ENCODE data around the gene TBC1D22A.
"Not testable (repeated sequence)": the region's sequence is repeated elsewhere in the genome, so short reads cannot be mapped to it uniquely, and the experiment has no call there.

TBC1D22A gene

DNA sequence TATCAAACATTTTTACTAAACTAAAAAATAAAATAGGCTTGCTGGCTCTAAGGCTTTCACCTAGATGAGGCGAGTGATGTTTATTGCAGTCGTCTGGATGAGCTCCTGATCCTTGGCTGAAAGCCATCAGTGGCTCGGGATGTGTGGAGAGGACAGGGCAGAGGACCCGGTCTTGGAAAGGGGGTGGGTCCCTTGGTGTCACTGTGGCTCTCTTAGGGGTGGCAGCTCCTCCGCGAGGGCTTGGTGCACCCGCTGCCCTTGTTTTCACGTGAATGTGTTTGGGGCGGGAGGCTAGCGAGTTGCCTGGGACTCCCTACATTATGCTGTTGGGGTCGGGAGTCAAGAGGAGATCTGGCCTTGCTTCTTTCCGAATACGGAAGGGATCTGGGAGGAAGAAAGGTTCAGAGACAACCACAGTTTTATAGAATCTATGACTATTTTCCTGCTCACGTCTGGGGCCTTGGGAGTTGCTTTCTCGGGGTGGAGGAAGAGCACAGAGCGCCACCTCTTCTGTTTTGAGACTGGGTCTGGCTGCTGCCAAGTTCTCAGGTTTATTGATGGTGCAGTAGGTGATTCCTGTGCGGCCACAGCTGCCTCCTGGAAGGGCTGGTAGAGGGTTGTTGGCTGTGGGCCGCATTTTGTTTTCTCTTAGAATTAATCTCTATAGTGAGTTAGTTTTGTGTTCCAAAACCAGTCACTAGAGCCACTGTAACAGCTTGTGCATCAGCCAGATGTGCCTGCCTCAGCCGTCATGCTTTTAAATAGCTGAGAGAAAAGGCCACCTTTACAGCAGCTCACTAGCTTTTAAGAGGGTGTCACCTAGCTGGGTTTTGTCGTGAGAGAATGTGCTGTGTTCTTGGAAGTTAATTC lies 12.8 kb downstream of the TBC1D22A start:
- no peak for DNase-seq

DNA sequence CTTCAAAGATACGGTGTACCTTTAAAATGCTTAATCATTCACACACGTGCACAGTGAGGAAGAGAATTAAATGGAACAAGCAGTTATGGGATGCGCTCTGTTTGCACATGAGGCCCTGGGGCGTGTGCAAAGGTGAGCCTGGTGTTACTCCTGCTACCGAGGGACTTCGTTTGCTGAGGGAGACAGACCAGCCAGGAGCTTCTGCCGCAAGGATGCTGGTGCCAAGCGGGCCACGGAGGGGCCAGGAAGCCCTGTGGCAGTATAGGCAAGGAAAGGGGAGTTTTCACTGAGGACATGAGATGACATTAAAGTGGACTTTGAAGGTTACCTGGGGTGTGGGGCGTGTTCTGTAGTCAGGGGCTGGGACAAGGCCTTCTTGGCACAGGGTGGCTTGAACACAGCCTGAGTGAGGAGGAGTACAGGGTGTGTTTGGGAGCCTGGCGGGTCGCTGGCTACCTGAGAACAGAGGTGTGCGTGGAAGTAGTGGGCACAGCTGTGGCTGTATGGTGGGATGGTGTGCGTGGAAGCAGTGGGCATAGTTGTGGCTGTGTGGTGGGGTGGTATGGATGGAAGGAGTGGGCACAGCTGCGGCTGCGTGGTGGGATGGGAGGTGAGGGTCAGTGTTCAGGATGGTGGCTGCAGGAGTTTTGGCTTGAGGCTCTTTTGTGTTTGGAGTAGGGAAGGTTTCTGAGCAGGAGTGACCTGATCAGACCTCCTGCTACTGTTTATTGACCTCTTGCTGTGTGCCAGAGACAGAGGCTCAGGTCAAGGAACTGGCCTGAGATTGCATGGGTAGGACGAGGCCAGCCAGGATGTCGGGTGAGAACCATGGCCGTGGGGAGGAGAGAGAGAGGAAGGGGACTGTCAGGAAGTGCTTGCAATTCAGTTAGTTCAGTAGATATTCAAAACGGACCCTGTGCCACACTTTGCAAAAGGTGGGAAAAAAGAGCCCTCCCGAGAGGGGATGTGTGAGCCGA lies 13.7 kb downstream of the TBC1D22A start:
- no peak for DNase-seq

DNA sequence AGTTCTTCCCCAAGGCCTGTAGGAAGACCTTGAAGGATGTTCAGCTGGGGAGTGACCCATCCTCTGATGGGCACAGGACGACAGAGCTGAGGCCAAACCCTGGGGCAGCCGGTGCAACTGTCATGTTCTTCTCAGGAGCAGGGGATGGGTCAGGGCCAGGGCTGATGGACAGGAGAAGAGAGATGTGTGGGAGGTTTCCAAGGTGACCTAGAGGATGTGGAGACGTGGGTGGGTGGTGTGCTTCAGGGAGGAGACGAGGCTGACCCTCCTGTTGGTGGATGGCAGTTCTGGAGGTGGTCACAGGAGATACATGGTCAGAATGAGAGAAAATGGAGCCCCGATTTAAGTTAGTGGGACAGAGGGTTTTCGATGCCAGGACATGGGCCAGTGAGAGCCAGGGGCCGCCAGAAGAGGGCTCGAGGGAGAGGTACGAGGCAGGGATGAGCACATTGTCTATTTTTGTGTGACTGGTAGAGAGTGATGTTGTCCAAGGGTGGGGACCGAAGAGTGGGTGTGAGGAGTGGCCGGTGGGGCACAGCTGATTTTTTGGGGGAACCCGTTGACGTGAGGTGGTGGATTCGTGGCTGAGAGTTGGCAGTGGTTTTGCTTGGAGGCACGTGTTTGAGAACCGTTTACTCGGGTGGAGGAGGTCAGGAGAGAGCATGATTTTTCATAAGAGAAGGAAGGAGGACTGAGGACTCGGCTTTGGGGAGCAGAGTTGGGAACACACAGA lies 14.6 kb downstream of the TBC1D22A start:
- no peak for DNase-seq

DNA sequence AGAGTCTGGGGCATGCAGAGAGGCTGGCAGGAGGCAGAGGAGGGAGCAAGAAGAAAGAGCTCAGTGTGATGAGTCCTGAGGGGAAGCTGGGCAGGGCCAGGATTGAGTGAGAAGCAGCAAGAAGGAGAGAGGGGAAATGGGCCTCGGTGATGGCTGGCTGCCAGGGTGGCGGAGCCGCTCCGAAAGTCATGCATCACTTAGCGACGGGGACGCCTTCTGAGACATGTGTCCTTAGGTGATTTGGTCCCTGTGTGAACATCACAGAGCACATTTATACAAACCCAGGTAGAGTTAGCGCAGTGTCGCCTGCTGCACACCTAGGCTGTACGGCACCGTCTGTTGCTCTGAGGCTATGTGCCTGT lies 15.1 kb downstream of the TBC1D22A start:
- no peak for DNase-seq

DNA sequence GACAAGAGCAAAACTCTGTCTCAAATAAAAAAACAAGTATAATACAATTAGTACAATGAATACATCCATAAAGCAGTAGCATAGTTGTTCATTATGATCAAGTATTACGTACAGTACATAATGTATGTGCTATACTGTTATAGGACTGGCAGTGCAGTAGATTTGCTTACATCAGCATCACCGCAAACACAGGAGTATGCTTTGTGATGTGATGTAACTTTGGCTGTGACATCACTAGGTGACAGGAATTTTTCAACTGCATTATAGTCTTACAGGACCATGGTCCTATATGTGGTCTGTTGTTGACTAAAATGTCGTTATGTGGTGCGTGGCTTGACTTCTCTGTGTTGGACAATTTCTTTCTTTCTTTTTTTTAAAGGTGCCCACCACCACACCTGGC lies 16.6 kb downstream of the TBC1D22A start:
- DNase-seq, result no peak

DNA sequence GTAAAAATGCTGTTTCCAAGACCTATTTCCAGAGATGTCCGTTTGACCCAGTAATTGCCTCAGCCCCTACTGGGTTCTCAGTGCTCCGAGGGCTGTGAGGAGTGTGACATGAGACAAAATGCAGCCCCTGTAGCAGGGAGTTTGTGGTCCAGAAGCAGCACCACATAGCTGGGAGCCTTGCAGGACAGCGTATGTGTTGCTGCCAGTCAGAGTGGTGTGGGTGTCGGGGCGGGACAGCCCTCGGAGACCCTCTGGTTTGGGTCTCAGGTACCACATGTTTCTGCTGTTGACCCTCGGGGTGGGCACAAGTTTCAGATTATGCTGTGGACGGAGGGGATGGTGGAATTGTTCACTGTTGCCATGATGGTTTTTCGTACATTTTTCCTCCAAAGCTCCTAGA lies 17.2 kb downstream of the TBC1D22A start:
- no peak for DNase-seq

DNA sequence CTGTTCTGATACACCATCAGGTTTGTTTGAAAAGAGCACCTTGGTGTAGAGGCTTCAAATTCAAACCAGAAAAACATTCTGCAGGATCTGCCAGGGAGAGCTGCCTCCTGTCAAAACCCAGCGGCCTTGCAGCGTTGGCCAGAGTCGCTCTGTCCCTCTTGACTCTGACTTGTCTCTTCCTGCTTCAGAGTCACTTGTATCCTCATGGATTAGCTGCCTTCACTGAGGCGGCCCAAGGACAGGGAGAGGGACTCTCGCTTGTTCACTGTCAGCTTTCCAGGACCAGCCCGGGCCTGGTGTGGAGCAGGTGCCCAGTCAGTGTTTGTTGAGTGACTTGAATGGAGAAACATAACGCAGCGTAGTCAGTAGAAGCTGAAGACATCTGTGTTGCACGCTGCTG lies 18.0 kb downstream of the TBC1D22A start:
- no peak for DNase-seq

DNA sequence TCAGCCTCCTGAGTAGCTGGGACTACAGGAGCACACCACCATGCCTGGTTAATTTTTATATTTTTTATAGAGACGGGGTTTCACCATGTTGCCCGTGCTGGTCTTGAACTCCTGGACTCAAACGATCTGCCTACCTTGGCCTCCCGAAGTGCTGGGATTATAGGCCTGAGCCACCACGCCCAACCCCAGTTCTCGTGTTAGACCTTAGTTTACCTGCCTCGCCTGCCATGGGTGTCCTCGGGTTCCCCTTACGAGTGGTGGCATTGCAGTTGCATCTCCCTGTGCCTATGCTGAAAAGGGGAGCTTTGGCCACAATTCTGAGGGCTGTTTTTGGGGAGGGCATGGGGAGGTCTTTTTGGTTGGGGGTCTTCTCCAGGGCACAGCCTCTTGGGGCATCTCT lies 18.8 kb downstream of the TBC1D22A start:
- DNase-seq, result no peak

DNA sequence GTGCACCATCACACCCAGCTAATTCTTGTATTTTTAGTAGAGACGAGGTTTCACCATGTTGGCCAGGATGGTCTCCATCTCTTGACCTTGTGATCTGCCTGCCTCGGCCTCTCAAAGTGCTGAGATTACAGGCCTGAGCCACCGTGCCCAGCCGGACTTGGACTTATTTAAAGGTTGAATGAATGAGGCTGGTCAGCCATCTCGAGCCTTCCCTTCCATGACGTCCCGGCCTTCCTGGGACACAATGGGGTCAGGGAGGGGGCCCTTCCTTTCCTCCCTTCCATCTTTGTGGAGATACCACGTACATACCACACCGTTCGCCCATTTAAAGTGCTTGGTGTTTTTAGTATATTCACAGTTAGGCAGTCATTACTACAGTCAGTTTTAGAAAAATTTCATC lies 19.8 kb downstream of the TBC1D22A start:
- not testable (repeated sequence) for DNase-seq

DNA sequence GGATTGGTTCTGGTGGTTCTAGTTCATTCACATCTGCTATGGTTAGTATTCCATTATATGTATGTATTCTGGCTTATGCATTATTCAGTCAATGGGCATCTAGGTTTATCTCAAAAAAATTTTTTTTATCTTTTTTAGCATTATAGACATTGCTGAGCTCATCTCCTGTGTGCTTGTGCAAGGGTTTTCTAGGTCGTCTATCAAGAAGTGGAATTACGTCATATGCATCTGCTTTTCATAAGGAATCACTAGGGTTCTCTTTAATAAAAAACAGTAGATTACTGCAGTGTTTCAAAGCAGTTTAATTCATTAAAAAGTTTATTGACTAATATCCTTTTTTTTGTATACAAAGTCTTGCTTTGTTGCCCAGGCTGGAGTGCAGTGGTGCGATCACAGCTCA lies 21.3 kb downstream of the TBC1D22A start:
- DNase-seq, result no peak

DNA sequence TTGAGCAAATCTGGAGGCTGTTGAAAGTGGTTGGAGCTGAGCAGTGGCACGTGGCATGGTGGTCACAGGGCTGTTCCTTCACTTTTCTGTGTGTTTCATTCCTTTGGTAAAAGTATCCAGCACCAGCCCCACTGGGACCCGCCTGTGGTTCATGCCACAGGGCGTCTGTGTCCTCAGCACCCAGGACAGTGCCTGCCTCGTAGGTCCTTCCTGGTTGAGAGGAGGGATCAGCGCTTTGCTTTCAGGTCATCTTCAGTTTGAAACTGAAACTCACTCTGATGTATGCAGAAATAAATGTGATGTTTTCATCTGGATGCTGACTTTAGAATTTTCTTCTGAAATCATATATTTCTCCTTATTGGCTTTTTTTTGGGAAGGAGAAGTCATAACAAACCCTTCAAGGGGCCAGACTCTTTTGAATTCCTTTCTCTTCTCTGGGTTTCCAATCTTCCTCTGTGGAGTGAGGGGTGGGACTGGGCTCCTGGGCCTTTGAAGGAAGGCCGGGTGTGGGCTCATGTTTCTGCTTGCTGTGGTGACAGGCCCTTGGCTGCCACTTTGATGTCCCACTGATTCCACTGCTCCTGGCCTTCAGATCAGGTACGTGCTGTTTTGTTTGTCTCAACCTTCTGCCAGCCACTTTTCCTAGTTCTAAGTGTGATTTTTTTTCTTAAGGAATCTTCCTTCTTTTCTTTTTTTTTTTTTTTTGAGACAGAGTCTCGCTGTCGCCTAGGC lies 26.2 kb downstream of the TBC1D22A start:
- no peak for DNase-seq

DNA sequence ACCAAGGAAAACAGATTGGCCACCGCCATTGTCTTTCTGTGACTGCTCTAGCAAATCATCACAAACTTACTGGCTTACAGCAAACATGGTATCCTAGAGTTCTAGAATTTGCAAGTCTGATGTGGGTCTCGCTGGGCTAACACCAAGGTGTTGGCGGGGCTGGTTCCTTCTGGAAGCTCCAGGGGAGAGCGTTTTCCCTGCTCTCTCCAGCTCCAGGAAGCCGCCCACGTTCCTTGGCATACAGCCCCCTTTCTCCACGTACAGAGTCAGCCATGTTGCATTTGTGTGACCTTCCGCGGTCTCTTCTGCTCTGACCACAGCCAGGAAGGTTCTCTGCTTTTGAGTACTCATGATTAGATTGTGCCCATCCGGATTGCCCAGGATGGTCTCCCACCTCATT lies 27.5 kb downstream of the TBC1D22A start:
- no peak for DNase-seq

DNA sequence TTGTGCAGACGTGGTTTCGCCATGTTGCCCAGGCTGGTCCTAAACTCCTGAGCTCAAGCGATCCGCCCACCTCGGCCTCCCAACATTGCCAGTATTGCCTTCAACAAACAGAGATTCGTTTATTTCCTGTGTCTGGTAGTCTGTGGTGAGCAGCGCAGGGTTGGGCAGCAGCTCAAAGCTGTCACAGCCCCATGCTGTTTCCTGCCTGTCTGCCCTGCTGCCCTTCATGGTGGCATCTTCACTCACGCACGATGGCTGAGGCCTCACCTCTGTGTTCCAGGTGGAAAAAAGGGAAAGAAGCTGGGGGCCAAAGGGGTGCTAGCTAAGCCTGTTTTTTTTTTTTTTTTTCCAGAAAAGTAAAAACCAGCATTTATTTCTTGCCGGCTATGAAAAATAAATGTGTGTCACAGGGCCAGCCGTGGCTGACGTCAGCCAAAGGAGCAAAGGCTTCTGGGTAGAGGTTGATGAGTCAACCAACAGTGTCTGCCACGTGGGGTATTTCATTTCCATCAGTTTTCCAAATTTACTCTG lies 28.8 kb downstream of the TBC1D22A start:
- DNase-seq, result peak; percentile 50

DNA sequence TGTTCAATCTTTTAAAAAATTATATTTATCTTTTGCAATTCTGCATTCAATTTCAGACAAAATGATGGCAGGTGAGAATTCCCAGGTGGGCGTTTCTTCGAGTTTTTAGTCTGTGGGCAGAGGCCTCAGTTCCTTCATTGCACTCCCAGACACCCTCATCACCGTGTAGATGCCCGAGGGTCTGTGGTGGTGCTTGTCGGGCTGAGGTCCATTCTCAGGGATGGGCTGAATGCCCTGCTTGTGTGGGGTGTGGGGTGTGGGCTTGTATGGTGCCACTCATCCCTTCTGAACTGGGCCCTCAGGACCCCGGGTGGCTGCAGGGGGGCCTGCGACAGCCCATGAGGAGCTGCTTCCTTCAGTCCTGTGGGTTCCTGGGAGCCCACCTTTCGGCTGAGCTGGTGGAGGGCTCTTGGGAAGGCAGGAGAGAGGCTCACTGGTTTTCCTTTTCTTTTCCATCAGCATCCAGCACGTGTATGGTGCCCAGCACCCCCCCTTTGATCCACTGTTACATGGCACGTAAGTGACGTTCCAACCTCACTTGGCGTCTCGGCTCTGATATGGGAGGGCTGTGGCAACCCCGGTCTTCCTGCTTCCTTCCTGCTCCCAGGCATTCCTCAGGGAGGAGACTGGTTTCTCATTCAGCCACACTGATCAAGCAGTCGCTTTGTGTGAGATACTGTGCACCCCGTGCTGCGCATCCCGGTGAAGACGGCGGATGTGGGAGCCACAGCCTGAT lies 29.8 kb downstream of the TBC1D22A start:
- DNase-seq, result no peak

DNA sequence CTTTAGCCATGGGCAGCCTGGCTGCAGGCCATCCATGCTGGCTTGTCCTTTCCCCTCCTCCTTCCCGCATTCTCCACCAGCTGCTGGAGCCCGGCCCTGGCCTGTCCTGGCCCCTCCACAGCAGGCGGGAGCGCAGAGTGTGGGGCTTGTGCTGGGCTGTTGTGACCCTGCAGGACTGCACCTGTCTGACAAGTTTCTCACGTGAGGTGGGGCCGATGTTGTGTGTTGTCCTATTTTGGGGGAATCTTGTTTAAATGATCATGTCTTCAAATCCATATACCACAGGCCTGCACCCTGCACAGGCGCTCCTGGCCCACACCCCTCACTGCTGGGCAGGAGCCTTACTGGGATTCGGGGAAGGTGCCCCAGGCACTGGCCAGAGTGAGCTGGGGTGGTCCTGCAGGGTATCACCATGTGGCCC lies 30.4 kb downstream of the TBC1D22A start:
- no peak for DNase-seq

DNA sequence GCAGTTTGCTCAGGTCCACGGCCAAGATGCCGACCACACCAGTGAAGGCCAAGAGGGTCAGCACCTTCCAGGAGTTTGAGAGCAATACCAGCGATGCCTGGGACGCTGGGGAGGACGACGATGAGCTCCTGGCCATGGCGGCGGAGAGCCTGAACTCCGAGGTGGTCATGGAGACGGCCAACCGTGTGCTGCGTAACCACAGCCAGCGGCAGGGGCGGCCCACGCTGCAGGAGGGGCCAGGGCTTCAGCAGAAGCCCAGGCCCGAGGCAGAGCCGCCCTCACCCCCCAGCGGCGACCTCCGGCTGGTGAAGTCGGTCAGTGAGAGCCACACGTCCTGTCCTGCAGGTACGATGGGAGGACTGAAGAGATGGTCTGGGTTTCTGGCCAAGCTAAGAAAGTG lies 31.0 kb downstream of the TBC1D22A start:
- no peak for DNase-seq

DNA sequence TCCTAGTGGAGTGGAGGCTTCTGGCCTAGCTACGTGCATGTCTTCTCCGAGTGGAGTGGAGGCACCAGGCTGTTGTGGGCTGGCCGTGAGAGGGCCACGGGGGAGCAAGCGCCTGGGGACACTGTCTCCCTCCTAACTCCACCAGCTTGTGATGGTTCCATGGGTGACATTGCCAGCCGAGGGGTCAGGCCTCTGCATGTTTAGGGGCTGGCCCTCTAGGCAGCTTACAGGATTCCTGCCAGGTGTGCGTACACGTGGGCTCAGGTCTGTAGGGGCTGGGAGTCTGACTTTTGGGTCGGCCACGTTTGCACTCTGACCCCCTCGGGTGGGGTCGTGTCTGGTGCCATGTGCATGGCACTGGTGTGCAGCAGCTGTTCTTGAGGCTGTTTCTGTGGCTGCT lies 31.6 kb downstream of the TBC1D22A start:
- DNase-seq, result no peak

DNA sequence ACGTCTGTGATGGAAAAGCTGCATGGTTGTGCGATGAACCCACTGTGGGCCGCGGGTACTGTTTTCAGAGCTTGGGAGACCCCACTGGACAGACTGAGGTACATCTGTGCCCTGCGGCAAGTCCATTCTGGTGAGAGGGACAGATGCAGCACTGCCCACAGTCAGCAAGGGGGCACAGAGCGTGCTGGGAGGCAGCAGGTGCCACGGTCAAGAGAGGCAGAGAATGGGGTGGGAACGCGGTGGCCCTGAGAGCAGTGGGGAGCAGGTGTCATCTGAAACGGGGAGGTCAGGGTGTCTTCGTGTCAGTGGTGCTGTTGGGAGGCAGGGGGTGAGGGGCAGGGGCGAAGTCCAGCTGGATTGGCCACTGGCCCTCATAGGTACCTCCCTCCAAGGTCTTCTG lies 32.0 kb downstream of the TBC1D22A start:
- no peak for DNase-seq

DNA sequence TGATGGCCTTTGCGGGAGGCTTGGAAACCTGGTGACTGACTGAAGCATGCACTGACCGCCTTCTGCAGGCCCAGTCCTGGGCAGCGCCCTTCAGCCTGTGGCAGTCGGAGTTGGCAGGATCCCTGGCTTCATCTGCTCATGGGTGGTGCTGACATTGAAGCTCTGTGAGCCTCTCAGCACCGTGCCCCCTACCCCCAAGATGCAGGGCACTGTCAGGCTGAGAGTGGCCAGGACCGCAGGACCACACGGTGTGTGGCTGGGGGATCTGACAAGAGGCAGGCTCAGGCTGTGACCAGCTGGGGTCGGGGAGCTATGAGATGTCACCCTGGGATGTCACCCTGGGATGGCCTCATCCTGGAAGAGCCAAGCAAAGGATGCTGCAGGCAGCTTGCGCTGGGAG lies 32.7 kb downstream of the TBC1D22A start:
- DNase-seq, result no peak

DNA sequence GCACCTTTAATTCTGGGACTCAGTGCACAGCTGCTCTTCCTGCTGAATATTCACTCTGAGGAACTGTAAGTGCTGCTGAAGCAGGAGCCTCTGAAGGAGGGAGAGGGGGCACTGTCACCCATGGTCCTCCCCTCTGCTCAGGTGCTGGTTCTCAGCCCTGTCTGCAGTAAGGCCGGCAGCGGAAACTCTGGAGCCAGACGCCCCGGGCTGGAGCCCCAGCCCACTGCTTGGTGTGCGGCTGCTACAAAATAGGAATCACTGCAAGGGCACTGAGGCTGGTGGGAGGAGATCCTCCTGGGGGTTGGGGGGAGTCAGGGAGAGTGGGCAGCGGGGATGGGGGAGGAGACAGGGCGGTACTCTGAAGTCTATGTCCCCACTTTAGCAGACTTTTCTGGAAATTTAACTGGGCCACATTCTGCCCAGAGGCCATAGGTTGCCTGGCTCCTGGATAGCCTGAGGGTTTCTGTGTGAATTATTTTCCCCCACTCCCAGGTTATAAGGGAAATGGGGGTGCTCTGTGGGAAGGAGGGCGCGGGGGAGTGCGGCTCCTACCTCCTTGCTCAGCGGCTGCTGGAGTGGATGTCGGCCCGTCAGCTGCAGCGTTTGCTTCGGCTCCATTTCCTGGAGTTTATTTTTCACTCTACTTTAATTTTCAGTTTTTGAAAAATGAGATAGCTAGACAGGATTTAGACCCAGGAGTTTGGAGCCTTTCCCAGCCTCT lies 33.6 kb downstream of the TBC1D22A start:
- DNase-seq, result no peak
